NT2/D1 (cell line): ENCODE measurements around the gene TMEM14C.
"Not testable (repeated sequence)": the region's sequence is repeated elsewhere in the genome, so short reads cannot be mapped to it uniquely, and the experiment has no call there.

Experiments used
- DNase-seq: peaks from one replicate; pipeline ENCODE4 v3.0.0-alpha.2; 2011; ENCODE audit warnings: low read depth, low spot score
- H3K27me3 ChIP-seq: 2 replicates; pipeline ENCODE4 v1.6.0; 2011; ENCODE audit warnings: mild to moderate bottlenecking; ENCODE audit not compliant: insufficient read length, insufficient read depth
- H3K36me3 ChIP-seq: 2 replicates; pipeline ENCODE4 v1.6.1; 2011; ENCODE audit warnings: mild to moderate bottlenecking, low read length, mixed read lengths; ENCODE audit not compliant: insufficient read depth, insufficient read length
- H3K4me1 ChIP-seq: 2 replicates; pipeline ENCODE4 v1.5.1; 2011; ENCODE audit not compliant: insufficient read depth, insufficient read length
- H3K4me3 ChIP-seq: 2 replicates; pipeline ENCODE4 v1.5.1; 2011; ENCODE audit warnings: low read depth; ENCODE audit not compliant: insufficient read length
- H3K9ac ChIP-seq: 2 replicates; pipeline ENCODE4 v1.6.0; 2011; ENCODE audit warnings: low read depth; ENCODE audit not compliant: insufficient read length
- H3K9me3 ChIP-seq: 2 replicates; pipeline ENCODE4 v1.5.1; 2011; ENCODE audit warnings: mild to moderate bottlenecking, low read length; ENCODE audit not compliant: insufficient read depth
- SUZ12 ChIP-seq: IDR thresholded peaks from 2 replicates; pipeline ENCODE4 v1.6.1; 2011; ENCODE audit not compliant: insufficient read length, insufficient read depth; ENCODE audit errors: extremely low read depth
- YY1 ChIP-seq: IDR thresholded peaks from 2 replicates; pipeline ENCODE4 v1.6.1; 2011; ENCODE audit not compliant: insufficient read length, insufficient read depth
- ZNF274 ChIP-seq: IDR thresholded peaks from 2 replicates; pipeline ENCODE4 v1.6.1; 2011; ENCODE audit warnings: mild to moderate bottlenecking, low read depth, low read length

TMEM14C gene

GRCh38 chr6:10740061-10740460 lies 17.2 kb downstream of the TMEM14C start:
- no peak for TF ChIP-seq SUZ12
- TF ChIP-seq ZNF274, result no peak
- no peak for TF ChIP-seq YY1
- Histone ChIP-seq H3K27me3 (no peaks in the 10 kb centered on the region), H3K4me3 (no peak overlapping the region), H3K36me3 (peaks cover 16% of the 10 kb centered on the region), H3K9ac (no peak overlapping the region), H3K4me1 (no peaks in the 10 kb centered on the region), H3K9me3 (no peaks in the 10 kb centered on the region)
- no peak for DNase-seq

GRCh38 chr6:10741643-10742042 lies 18.8 kb downstream of the TMEM14C start:
- H3K9ac ChIP-seq, H3K4me1 ChIP-seq, H3K27me3 ChIP-seq, DNase-seq, H3K9me3 ChIP-seq, H3K4me3 ChIP-seq: not testable (repeated sequence)
- H3K36me3 ChIP-seq, result peaks cover 16% of the 10 kb centered on the region

DNA sequence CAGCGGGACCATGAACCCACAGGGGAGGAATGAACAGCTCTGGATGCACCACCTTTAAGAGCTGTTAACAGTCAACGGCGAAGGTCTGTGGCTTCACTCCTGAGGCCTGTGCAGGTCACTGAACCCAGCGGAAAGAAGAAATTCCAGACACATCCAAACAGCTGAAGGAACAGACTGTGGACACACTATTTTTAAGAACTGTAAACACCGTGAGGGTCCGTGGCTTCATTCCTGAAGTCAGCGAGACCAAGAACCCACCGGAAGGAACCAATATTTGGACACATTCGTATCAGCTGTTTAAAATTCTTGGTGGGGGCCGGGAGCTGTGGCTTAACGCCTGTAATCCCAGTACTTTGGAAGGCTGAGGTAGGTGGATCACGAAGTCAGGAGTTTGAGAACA lies 19.4 kb downstream of the TMEM14C start:
- DNase-seq, result no peak
- Histone ChIP-seq H3K9me3 (no peaks in the 10 kb centered on the region), H3K9ac (no peak overlapping the region), H3K4me3 (no peak overlapping the region), H3K4me1 (no peaks in the 10 kb centered on the region), H3K36me3 (peaks cover 16% of the 10 kb centered on the region), H3K27me3 (no peaks in the 10 kb centered on the region)
- no peak for TF ChIP-seq YY1
- TF ChIP-seq ZNF274, result no peak
- no peak for TF ChIP-seq SUZ12

DNA sequence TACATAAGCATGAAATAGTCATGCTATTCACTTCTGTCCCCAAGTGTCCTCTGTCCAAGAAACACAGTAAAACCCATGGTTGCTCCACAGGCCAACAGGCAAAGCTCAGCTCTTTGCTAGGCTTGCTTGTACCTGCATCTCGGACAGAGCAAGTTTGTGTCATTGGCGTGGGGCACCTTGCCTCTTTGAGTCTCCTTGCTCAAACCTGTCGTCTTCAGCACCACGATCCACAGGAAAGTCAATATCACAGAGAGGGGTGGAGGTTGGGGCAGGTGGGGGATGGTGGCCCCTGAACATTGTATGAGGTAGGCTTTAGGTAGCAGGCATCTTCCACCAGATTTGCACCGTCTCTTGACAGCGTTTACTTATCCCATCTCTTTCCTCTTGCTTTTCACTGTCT lies 20.6 kb downstream of the TMEM14C start:
- Histone ChIP-seq H3K4me1 (no peaks in the 10 kb centered on the region), H3K36me3 (peaks cover 12% of the 10 kb centered on the region), H3K9ac (no peak overlapping the region), H3K4me3 (no peak overlapping the region), H3K27me3 (no peaks in the 10 kb centered on the region), H3K9me3 (no peaks in the 10 kb centered on the region)
- no peak for TF ChIP-seq ZNF274
- no peak for TF ChIP-seq YY1
- no peak for TF ChIP-seq SUZ12
- no peak for DNase-seq

DNA sequence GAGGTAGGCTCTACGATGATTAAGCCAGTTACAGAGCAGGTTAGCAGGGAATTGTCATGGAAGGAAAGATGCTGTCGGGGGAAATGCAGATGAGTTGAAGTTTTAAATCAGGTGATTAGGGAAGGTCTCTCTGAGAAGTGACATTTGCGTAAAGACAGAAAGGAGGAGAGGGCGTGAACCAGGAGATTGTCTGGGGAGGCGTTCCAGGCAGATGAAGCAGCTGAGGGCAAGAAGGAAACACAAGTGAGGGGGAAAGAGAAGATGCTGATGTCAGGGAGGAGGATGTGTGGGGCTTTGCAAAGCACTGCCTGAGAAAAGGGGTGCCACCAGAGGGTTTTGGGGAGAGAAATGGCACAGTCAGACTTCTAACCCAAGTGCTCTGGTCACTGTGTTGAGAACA lies 22.2 kb downstream of the TMEM14C start:
- no peak overlapping the region for H3K9ac ChIP-seq
- DNase-seq, result no peak
- H3K36me3 ChIP-seq, result peaks cover 18% of the 10 kb centered on the region
- H3K27me3 ChIP-seq, result no peaks in the 10 kb centered on the region
- H3K9me3 ChIP-seq, result no peaks in the 10 kb centered on the region
- no peaks in the 10 kb centered on the region for H3K4me1 ChIP-seq
- H3K4me3 ChIP-seq, result no peak overlapping the region
- no peak for TF ChIP-seq YY1
- no peak for TF ChIP-seq ZNF274
- no peak for TF ChIP-seq SUZ12

- H3K4me1 ChIP-seq, result no peaks in the 10 kb centered on the region
- no peaks in the 10 kb centered on the region for H3K9me3 ChIP-seq
- peak overlapping the region; percentile 16 for H3K9ac ChIP-seq
- no peak overlapping the region for H3K4me3 ChIP-seq
- DNase-seq, result no peak
- TF ChIP-seq ZNF274 (no peak), SUZ12 (no peak), YY1 (no peak)
- no peaks in the 10 kb centered on the region for H3K27me3 ChIP-seq
- peaks cover 27% of the 10 kb centered on the region for H3K36me3 ChIP-seq
Observed at GRCh38 chr6:10746915-10747250, 24.0 kb downstream of the TMEM14C start.

DNA sequence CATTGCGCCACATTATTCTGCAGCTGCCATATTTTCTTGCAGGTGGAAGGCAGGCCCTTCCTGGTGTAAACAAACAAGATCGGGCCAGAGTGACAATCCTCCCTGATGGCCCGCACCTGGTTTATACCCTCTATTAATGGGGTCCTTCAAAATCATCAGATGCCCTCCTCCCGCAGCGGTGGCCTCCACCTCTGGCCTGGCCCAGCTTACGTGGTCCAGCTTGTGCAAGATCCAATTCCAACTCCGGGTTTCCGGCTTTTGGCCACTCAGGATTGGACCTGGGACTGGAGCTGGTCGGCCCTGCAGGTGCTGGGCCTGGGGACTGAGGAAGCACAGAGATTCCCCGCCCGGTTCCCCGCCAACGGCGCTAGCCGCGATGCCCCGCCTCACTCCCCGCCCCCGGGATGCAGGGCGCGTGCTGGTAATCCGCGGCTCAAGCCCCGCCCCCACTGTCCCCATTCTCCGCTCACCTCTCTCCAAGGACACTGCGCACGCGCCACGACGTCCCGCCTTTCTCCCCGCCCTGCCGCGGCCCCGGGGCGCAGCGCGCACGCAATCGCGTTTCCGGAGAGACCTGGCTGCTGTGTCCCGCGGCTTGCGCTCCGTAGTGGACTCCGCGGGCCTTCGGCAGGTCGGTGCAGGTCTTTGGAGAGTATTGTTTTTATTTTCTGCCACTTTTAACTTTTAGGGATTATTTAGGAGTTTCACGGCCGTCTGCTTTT lies 24.5 kb downstream of the TMEM14C start, which contains the start of gene TMEM14B:
TMEM14B (plus strand) TSS at position 555 of the 722 bp plus-strand sequence. CDS start 1,441 bp downstream, outside the sequence.
- peak within 1 kb of the TSS; percentile 83 for H3K4me3 ChIP-seq
- H3K4me1 ChIP-seq, result no peaks in the 10 kb centered on the region
- H3K27me3 ChIP-seq, result no peaks in the 10 kb centered on the region
- H3K9ac ChIP-seq, result peak within 1 kb of the TSS; percentile 89
- H3K36me3 ChIP-seq, result peaks cover 27% of the 10 kb centered on the region
- H3K9me3 ChIP-seq, result no peaks in the 10 kb centered on the region
- peak; percentile 92 for DNase-seq
- no peak for TF ChIP-seq YY1
- no peak for TF ChIP-seq SUZ12
- TF ChIP-seq ZNF274, result no peak
